ENCODE measurements around the gene MAGEA4.

- TF ChIP-seq CTCF (IDR thresholded peaks at IDR 0.05), result no peak
- TF ChIP-seq POLR2A (IDR thresholded peaks at IDR 0.05), result no peak
These were observed 25.5 kb downstream of the MAGEA4 start for GRCh38 chrX:151938172-151938571.
